Measurements from ENCODE around the gene CFAP68.

CFAP68 gene

GRCh38 chr11:111878849-111879636 is at the start of gene CFAP68, which contains the start of gene FDXACB1:
CFAP68 (plus strand) TSS chr11:111879541; CDS start chr11:111879561, 20 bp downstream.
FDXACB1 (minus strand) TSS chr11:111879165; CDS start chr11:111879132, 33 bp downstream.
- H3K27me3 ChIP-seq = no peaks in the 10 kb centered on the region
- TF ChIP-seq CTCF (IDR thresholded peaks at IDR 0.05) = peak; percentile 96
- peaks cover 14 to 18% of the 10 kb centered on the region in 2 experiments for H3K4me1 ChIP-seq (ENCODE audit: control insufficient read depth in 1 of 2, insufficient read depth in 1 of 2, low read depth in 1 of 2, low read length in 1 of 2)
- H3K9me3 ChIP-seq = no peaks in the 10 kb centered on the region
- H3K4me3 ChIP-seq (ENCODE audit: low read depth in 1 of 2, low read length in 1 of 2) = peak within 1 kb of the TSS; percentile 89 to 96
- H3K36me3 ChIP-seq = no peaks in the 10 kb centered on the region
- peak within 1 kb of the TSS; percentile 96 for H3K27ac ChIP-seq

GRCh38 chr11:111833524-111833923 is 45.8 kb upstream of the CFAP68 start:
- H3K4me1 ChIP-seq (ENCODE audit: control insufficient read depth in 1 of 2, insufficient read depth in 1 of 2, low read depth in 1 of 2, low read length in 1 of 2) = no peaks in the 10 kb centered on the region
- peaks cover 20% of the 10 kb centered on the region for H3K36me3 ChIP-seq
- H3K27ac ChIP-seq = no peak overlapping the region
- H3K27me3 ChIP-seq = no peaks in the 10 kb centered on the region
- TF ChIP-seq CTCF (IDR thresholded peaks at IDR 0.05) = no peak
- no peak overlapping the region for H3K4me3 ChIP-seq (ENCODE audit: low read depth in 1 of 2, low read length in 1 of 2)
- H3K9me3 ChIP-seq = no peaks in the 10 kb centered on the region

GRCh38 chr11:111834432-111835163 is 44.7 kb upstream of the CFAP68 start:
- Histone ChIP-seq H3K36me3 (peaks cover 17% of the 10 kb centered on the region), H3K4me1 (ENCODE audit: control insufficient read depth in 1 of 2, insufficient read depth in 1 of 2, low read depth in 1 of 2, low read length in 1 of 2) (no peaks in the 10 kb centered on the region), H3K27me3 (no peaks in the 10 kb centered on the region), H3K4me3 (ENCODE audit: low read depth in 1 of 2, low read length in 1 of 2) (no peak overlapping the region), H3K9me3 (no peaks in the 10 kb centered on the region), H3K27ac (no peak overlapping the region)
- TF ChIP-seq CTCF (IDR thresholded peaks at IDR 0.05) = no peak

GRCh38 chr11:111835665-111836064 is 43.7 kb upstream of the CFAP68 start:
- Histone ChIP-seq H3K36me3 (peaks cover 21% of the 10 kb centered on the region), H3K4me1 (ENCODE audit: control insufficient read depth in 1 of 2, insufficient read depth in 1 of 2, low read depth in 1 of 2, low read length in 1 of 2) (no peaks in the 10 kb centered on the region), H3K27ac (no peak overlapping the region), H3K4me3 (ENCODE audit: low read depth in 1 of 2, low read length in 1 of 2) (no peak overlapping the region), H3K27me3 (no peaks in the 10 kb centered on the region), H3K9me3 (no peaks in the 10 kb centered on the region)
- TF ChIP-seq CTCF (IDR thresholded peaks at IDR 0.05) = no peak

GRCh38 chr11:111836162-111836561 is 43.2 kb upstream of the CFAP68 start:
- Histone ChIP-seq H3K4me1 (ENCODE audit: control insufficient read depth in 1 of 2, insufficient read depth in 1 of 2, low read depth in 1 of 2, low read length in 1 of 2) (peaks cover 0 to under 1% of the 10 kb centered on the region in 2 experiments), H3K27ac (no peak overlapping the region), H3K36me3 (peaks cover 21% of the 10 kb centered on the region), H3K27me3 (no peaks in the 10 kb centered on the region), H3K4me3 (ENCODE audit: low read depth in 1 of 2, low read length in 1 of 2) (no peak overlapping the region), H3K9me3 (no peaks in the 10 kb centered on the region)
- TF ChIP-seq CTCF (IDR thresholded peaks at IDR 0.05) = no peak

Measured in neutrophil (primary cell).